SHP77 (cell line): ENCODE data around the gene IFRD2.
A peak's percentile ranks its signal among the peaks of the same experiment; 100 is the strongest.
"Not testable (repeated sequence)": the region's sequence is repeated elsewhere in the genome, so short reads cannot be mapped to it uniquely, and the experiment has no call there.

Experiments used
- DNase-seq, 2 experiments: peaks; one replicate each; lab custom pipeline; 2025; lab: John Stamatoyannopoulos, UW

IFRD2 gene

GRCh38 chr3:50286322-50287227, 5.7 kb downstream of the IFRD2 start:
- DNase-seq: no peak

GRCh38 chr3:50284121-50284520, 8.1 kb downstream of the IFRD2 start:
- not testable (repeated sequence) for DNase-seq

DNA sequence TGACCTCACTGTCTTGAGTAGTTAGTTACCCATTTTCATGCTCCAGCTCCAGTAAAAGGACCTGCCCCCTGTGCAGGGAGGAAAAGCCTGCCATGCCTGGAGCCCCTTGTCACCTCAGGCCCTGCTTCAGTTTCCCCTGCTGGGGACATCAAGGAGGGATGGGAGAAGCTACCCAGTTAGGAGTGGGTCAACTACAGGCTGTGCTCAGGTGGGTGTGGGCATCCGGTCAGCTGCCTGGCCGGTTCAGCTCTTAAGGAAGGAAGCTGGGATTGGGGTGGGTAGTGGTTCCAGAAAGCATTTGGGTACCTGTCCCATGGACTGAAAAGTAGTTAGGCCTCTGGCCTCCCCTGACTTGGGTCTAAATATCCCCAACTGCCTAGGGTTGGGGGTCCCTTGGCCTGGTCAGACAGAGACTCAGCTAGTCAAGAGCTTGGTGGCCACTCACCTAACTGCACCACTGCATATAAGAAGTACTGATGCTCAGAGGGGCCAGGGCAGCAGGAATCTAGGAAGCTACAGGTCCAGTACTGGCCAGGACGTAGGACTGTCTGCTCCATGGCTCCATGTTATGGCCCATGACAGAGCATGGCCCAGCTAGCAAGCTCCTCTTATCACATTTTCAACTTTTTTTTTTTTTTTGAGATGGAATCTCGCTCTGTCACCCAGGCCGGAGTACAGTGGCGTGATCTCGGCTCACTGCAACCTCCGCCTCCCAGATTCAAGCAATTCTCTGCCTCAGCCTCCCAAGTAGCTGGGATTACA, 12.8 kb downstream of the IFRD2 start:
- no peak for DNase-seq

DNA sequence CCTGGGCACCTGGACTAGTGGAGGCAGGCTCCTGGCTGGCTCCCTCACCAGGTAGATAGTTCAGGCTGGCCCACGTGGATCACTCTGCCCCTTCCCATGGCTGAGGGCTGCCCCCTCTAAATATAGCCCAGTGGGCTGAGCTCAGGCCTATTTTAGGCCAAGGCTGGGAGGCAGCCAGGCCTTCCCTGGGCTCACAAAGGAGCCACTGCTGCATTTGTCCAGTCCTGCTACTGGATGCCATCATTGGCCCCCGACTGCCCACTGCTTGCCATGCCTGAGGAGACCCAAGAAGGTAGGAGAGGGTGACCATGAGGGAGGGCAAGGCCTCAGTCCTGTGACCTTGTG, 13.4 kb downstream of the IFRD2 start, which contains the start of gene LSMEM2:
LSMEM2 (plus strand) TSS at position 208 of the 345 bp plus-strand sequence; CDS start at position 235, 27 bp downstream.
- no peak for DNase-seq

GRCh38 chr3:50278123-50278879, 13.9 kb downstream of the IFRD2 start:
- no peak for DNase-seq

- no peak for DNase-seq
Observed at GRCh38 chr3:50276762-50277101, 15.5 kb downstream of the IFRD2 start.

GRCh38 chr3:50275996-50276761, 16.1 kb downstream of the IFRD2 start:
- no peak for DNase-seq

GRCh38 chr3:50275141-50275995, 16.9 kb downstream of the IFRD2 start:
- DNase-seq: no peak

- DNase-seq: peak; percentile 72 to 80
Observed at GRCh38 chr3:50274371-50275104, 17.7 kb downstream of the IFRD2 start.

GRCh38 chr3:50273689-50274065, 18.6 kb downstream of the IFRD2 start:
- no peak for DNase-seq

- peak; percentile 70 to 71 for DNase-seq
Observed at GRCh38 chr3:50272911-50273688, 19.1 kb downstream of the IFRD2 start.

DNA sequence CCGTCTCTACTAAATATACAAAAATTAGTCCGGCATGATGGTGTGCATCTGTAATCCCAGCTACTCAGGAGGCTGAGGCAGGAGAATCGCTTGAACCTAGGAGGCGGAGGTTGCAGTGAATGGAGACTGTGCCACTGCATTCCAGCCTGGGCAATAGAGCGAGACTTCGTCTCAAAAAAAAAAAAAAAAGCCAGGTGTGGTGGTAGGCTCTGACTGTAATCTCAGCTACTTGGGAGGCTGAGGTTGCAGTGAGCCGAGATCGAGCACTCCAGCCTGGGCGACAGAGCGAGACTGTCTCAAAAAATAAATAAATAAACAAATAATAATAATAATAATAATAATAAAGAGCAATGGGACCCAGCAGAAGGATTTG, 19.7 kb downstream of the IFRD2 start:
- not testable (repeated sequence) for DNase-seq

DNA sequence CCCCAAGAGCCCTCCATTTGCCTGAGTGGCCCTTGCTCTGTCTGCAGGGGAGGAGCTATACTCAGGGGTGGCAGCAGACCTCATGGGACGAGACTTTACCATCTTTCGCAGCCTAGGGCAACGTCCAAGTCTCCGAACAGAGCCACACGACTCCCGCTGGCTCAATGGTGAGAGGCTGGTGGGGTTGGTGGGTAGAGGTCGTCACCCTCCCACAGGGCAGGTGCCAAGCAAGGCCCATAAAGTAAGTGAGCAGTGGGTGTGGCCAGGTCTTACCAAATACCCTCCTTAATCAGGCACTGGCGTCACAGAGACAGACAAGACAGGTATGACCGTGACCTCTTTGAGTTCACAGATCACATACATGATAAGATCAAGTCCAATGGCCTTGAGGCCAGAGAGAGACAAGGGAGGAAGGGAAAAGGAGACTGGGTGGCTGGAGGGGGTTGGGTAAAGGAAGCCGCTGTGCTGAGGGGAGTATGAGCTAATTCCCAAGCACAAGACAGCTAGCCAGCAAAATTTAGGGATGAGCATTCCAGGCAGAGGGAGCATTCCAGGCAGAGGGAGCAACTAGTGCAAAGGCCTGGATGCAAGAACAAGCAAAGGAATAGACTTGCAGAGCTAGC, 20.8 kb downstream of the IFRD2 start:
- DNase-seq: no peak

GRCh38 chr3:50270422-50271224, 21.6 kb downstream of the IFRD2 start:
- no peak for DNase-seq

- no peak for DNase-seq
Observed at GRCh38 chr3:50269977-50270413, 22.2 kb downstream of the IFRD2 start.

- DNase-seq: no peak
Observed at GRCh38 chr3:50269460-50269859, 22.8 kb downstream of the IFRD2 start.

- DNase-seq: no peak
Observed at GRCh38 chr3:50268703-50269451, 23.4 kb downstream of the IFRD2 start, which contains the start of gene SEMA3B. SEMA3B (plus strand) TSS chr3:50269147; CDS start chr3:50269241, 94 bp downstream.
